GM12878 (cell line): ENCODE measurements around the gene RPS15A. TPM values are rescaled to one million over a fixed set of nuclear protein-coding genes. Genes with fewer than 3 reads are reported as not detected.

ENCODE experiments used
- BACH1 ChIP-seq: fragments of 450-650 bp; IDR thresholded peaks from 2 replicates; pipeline ENCODE4 v1.6.1; 2017; ENCODE audit warnings: mild to moderate bottlenecking, borderline replicate concordance
- CHD1 ChIP-seq: IDR thresholded peaks from 2 replicates; pipeline ENCODE4 v1.6.1; 2012; ENCODE audit warnings: low read depth, low read length, improper control_type of control experiment
- CREB1 ChIP-seq: IDR thresholded peaks from 2 replicates; pipeline ENCODE4 v1.6.1; 2012; ENCODE audit warnings: low read depth, mild to moderate bottlenecking, inconsistent platforms
- CREM ChIP-seq: IDR thresholded peaks from 2 replicates; pipeline ENCODE4 v1.6.1; 2014; ENCODE audit warnings: antibody characterized with exemption, low read depth
- HCFC1 ChIP-seq: fragments of 150-350 bp; IDR thresholded peaks from 2 replicates; pipeline ENCODE4 v1.6.1; 2014; ENCODE audit warnings: low read length
- JUNB ChIP-seq: IDR thresholded peaks from 2 replicates; pipeline ENCODE4 v1.6.1; 2016; ENCODE audit warnings: antibody characterized with exemption, mild to moderate bottlenecking
- KAT2A ChIP-seq: conservative IDR thresholded peaks from 2 replicates; pipeline ENCODE4 v1.6.1; 2011; ENCODE audit warnings: low read depth, low read length; ENCODE audit not compliant: control insufficient read depth
- MXI1 ChIP-seq: fragments of 150-350 bp; IDR thresholded peaks from 2 replicates; pipeline ENCODE4 v1.6.1; 2011; ENCODE audit warnings: low read depth, mild to moderate bottlenecking, inconsistent platforms, low read length, improper control_type of control experiment
- NFYB ChIP-seq: IDR thresholded peaks from 2 replicates; pipeline ENCODE4 v1.6.1; 2011; ENCODE audit warnings: low read depth, mild to moderate bottlenecking, low read length, improper control_type of control experiment, moderate library complexity; ENCODE audit not compliant: insufficient read depth
- POU2F2 ChIP-seq: IDR thresholded peaks from 3 replicates; pipeline ENCODE4 v1.6.1; 2011; ENCODE audit warnings: low read depth, mild to moderate bottlenecking, low read length, borderline replicate concordance
- RELA ChIP-seq: fragments of 450-650 bp; IDR thresholded peaks from 2 replicates; pipeline ENCODE4 v1.8.0; 2014; ENCODE audit warnings: borderline replicate concordance; ENCODE audit not compliant: partially characterized antibody
- REST ChIP-seq: IDR thresholded peaks from 2 replicates; pipeline ENCODE4 v1.6.1; 2012; ENCODE audit warnings: mild to moderate bottlenecking, low read depth, low read length
- SIN3A ChIP-seq: IDR thresholded peaks from 2 replicates; pipeline ENCODE4 v1.6.1; 2012; ENCODE audit warnings: low read depth, low read length, improper control_type of control experiment
- ZZZ3 ChIP-seq: IDR thresholded peaks from 2 replicates; pipeline ENCODE4 v1.6.1; 2011; ENCODE audit warnings: low read depth; ENCODE audit not compliant: control insufficient read depth, insufficient read length
- polyA plus RNA-seq, 11 experiments: library from polyadenylated mRNA; depleted of rRNA in 4 of 11; unstranded in 6 of 11; stranded (reverse) in 5 of 11; fragments of >200 nt; fragmentation: Nextera tagmentation in 4 of 11; fragmentation: Illumina TruSeq in 1 of 11; extraction: Ambion mirVana in 4 of 11; extraction: Trizol in 1 of 11; gene quantifications; 1 replicate in 1 of 11; 2 replicates in 10 of 11; pipeline versions ENCODE4 v1.2.1 to v1.2.3, GENCODE V29; 2011 to 2016; ENCODE audit warnings: inconsistent platforms in 2 of 11, missing spikeins in 2 of 11, low read depth in 1 of 11
- total RNA-seq, 4 experiments: library from RNA; depleted of rRNA in 3 of 4; stranded (reverse); fragments of >200 nt in 3 of 4; fragmentation: Illumina TruSeq in 1 of 4; extraction: Trizol in 1 of 4; gene quantifications; 2 replicates each; pipeline versions ENCODE4 v1.2.1 to v1.2.3, GENCODE V29; 2013 to 2021
- TF ChIP-seq, protein P1 (sequence below): fragments of 450-650 bp; IDR thresholded peaks from 2 replicates; pipeline ENCODE4 v1.6.1; 2017; ENCODE audit warnings: low read depth, mild to moderate bottlenecking, moderate library complexity
- TF ChIP-seq, protein P2 (sequence below): fragments of 150-350 bp; IDR thresholded peaks from 2 replicates; pipeline ENCODE4 v1.6.1; 2014; ENCODE audit warnings: mild to moderate bottlenecking, low read depth, low read length
- TF ChIP-seq, protein P3 (sequence below): fragments of 450-650 bp; conservative IDR thresholded peaks from 2 replicates; pipeline ENCODE4 v1.6.1; 2017; ENCODE audit warnings: mild to moderate bottlenecking, moderate library complexity

The RPS15A gene
- total and polyA plus RNA-seq, 10 of the 15 experiments (the other 5 are each of a cell fraction or from before 2014, with no cell fraction given) = 1,566 to 6,408 (median 2,999) TPM

DNA sequence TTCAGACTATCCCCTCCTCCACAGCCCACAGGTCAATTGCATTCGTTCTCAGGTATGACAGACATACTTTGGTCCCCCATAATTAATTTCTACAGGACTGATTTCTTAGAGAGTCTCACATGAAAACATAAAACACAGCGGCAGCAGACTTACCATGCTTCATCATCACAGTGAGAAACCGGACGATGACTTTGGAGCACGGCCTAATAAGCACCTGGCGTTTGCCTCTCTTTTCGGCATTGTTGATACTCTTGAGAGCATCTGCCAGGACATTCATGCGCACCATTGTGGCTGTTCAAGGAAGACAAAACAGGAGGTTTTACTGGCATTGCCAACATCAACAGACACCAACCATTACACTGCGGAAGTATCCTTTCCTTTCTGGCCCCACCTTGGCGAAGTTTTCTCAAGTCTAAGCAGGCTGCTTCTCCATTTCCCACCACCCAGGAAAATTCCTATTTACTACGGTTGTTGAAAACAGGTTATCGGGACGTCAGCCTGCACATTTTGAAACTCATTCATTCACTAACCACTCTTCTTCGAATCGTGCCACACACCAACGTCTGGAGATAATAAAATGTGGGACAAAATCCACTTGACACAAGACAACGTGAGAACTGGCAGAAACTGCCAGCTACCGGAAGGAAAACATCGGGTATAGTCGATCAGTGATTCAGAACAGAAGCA, 1.2 kb downstream of the RPS15A start (continued):
- TF ChIP-seq CHD1 = no peak
- no peak for TF ChIP-seq CREB1
- TF ChIP-seq MXI1 = peak; percentile 43; the same call in 1 of the 2 replicates
- TF ChIP-seq REST = no peak
- TF ChIP-seq KAT2A = no peak
- no peak for TF ChIP-seq RELA
- TF ChIP-seq, protein P1, sequence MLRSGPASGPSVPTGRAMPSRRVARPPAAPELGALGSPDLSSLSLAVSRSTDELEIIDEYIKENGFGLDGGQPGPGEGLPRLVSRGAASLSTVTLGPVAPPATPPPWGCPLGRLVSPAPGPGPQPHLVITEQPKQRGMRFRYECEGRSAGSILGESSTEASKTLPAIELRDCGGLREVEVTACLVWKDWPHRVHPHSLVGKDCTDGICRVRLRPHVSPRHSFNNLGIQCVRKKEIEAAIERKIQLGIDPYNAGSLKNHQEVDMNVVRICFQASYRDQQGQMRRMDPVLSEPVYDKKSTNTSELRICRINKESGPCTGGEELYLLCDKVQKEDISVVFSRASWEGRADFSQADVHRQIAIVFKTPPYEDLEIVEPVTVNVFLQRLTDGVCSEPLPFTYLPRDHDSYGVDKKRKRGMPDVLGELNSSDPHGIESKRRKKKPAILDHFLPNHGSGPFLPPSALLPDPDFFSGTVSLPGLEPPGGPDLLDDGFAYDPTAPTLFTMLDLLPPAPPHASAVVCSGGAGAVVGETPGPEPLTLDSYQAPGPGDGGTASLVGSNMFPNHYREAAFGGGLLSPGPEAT = no peak
- TF ChIP-seq CREM = no peak
- no peak for TF ChIP-seq NFYB
- TF ChIP-seq HCFC1 = no peak
- no peak for TF ChIP-seq ZZZ3
- TF ChIP-seq SIN3A = 0 out of 2 replicates have a peak, but pooled peaks have one; percentile 16
- no peak for TF ChIP-seq BACH1
- TF ChIP-seq, protein P2, sequence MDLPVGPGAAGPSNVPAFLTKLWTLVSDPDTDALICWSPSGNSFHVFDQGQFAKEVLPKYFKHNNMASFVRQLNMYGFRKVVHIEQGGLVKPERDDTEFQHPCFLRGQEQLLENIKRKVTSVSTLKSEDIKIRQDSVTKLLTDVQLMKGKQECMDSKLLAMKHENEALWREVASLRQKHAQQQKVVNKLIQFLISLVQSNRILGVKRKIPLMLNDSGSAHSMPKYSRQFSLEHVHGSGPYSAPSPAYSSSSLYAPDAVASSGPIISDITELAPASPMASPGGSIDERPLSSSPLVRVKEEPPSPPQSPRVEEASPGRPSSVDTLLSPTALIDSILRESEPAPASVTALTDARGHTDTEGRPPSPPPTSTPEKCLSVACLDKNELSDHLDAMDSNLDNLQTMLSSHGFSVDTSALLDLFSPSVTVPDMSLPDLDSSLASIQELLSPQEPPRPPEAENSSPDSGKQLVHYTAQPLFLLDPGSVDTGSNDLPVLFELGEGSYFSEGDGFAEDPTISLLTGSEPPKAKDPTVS = no peak
- no peak for TF ChIP-seq JUNB
- TF ChIP-seq, protein P3, sequence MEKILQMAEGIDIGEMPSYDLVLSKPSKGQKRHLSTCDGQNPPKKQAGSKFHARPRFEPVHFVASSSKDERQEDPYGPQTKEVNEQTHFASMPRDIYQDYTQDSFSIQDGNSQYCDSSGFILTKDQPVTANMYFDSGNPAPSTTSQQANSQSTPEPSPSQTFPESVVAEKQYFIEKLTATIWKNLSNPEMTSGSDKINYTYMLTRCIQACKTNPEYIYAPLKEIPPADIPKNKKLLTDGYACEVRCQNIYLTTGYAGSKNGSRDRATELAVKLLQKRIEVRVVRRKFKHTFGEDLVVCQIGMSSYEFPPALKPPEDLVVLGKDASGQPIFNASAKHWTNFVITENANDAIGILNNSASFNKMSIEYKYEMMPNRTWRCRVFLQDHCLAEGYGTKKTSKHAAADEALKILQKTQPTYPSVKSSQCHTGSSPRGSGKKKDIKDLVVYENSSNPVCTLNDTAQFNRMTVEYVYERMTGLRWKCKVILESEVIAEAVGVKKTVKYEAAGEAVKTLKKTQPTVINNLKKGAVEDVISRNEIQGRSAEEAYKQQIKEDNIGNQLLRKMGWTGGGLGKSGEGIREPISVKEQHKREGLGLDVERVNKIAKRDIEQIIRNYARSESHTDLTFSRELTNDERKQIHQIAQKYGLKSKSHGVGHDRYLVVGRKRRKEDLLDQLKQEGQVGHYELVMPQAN = peak; percentile 23; the same call in 1 of the 2 replicates
- TF ChIP-seq POU2F2 = no peak
- TF ChIP-seq, all 136 proteins: peak for 6
